GM19372 (cell line): ENCODE measurements around the gene BMPR1B.
"Not testable (repeated sequence)": the region's sequence is repeated elsewhere in the genome, so short reads cannot be mapped to it uniquely, and the experiment has no call there.

Experiments
- ATAC-seq: cut with Tn5 transposase; IDR thresholded peaks from one replicate; pipeline ENCODE4 v1.9.1; 2021; ENCODE audit warnings: mild to moderate bottlenecking, low read depth, moderate library complexity; ENCODE audit not compliant: unreplicated experiment

BMPR1B gene

GRCh38 chr4:94828882-94829281 lies 71.1 kb downstream of the BMPR1B start:
- no peak for ATAC-seq

- ATAC-seq = no peak
Observed at GRCh38 chr4:94831607-94832006, 73.9 kb downstream of the BMPR1B start.

GRCh38 chr4:94832329-94832728 lies 74.6 kb downstream of the BMPR1B start:
- not testable (repeated sequence) for ATAC-seq

DNA sequence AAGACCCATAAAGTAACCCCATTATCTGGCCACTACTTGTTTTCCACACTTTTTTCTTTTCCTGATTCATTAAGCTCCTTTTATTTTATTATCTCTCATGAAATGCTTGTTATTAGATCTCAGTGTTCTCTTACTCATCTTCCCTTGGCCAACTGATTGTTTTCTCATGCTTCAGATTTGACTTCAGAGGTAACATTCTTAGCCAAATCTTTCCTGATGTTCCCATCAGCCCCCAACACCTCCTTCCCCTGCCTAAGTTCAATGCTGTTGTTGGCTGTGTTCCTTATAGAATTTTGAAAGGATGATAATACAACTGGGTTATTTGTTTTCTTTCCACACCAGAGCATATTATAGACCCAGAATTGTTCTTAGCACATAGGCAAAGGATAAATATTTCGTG lies 75.6 kb downstream of the BMPR1B start:
- no peak for ATAC-seq

DNA sequence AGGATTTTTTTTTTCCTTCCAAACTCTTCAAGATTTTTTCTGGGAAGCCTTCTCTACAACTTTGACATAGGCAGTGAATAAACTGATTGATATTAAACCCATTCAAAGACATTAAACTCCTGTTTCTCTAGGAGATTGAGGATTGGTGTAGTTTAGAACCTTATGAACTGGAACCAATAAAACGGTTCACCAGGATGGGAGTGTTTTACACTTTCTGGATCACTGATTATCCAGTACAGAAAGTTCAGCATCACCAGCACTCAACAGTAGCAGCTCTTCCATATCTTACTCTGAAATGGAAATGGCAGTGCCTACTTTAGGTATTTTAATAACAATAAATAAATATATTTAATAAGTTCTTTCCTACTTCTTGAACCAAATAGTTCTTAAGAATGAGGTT lies 76.7 kb downstream of the BMPR1B start:
- no peak for ATAC-seq

GRCh38 chr4:94841166-94841863 lies 83.6 kb downstream of the BMPR1B start:
- ATAC-seq = not testable (repeated sequence)

DNA sequence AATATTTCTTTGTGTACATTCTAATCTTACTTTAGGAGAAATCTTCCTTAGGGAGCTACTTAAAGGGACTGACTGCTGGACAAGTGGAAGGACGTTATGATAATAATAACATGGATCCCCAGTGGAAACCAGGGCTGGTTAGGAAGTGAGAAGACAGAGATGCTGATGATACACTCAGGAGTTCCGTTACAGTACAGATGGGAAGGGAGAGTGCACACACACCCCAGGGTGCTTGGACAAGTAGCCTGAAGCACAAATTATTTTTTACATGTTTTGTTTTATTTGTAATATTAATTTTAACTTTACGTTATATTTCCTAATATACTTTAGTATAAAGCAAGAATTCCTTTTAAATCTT lies 84.1 kb downstream of the BMPR1B start:
- no peak for ATAC-seq

DNA sequence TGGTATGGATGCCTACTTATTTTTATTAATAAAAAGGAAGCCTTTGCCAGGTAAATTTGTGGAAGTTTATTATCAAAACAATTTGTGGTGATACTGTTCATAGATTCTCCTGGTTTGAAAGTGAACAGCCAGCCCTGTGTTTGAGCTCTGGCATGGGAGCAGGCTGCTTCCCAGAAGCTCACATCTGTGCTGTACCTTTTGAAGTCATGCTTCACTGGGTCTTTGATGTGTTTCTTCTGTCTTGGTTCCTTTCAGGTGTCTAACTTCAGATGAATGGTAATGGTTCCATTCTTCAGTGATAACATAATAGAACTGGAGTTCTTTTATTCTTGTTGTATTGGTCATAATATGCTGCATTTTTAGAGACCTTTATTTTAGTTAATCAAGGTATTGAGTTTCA lies 85.5 kb downstream of the BMPR1B start:
- ATAC-seq = no peak

- ATAC-seq = no peak
Observed at GRCh38 chr4:94848326-94848725, 90.6 kb downstream of the BMPR1B start.

DNA sequence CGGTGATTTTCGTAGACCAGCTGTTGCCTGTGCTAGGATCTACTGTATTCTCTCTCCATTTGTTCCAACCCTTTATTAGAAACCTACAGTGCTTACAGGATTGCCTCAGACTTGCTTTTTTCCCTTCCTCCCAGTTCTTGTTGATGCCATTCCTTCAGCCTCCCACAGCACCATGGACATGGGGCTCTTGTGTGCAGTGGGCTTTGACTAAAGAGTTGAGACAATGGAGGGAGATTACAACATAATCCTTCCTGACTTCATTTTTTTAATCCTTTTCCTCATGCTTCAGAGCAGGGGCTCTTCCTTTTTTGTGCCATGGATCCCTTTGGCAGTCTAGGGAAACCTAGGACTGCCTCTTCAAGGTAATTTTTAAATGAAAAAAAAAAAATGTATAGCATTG lies 92.1 kb downstream of the BMPR1B start:
- ATAC-seq = no peak

DNA sequence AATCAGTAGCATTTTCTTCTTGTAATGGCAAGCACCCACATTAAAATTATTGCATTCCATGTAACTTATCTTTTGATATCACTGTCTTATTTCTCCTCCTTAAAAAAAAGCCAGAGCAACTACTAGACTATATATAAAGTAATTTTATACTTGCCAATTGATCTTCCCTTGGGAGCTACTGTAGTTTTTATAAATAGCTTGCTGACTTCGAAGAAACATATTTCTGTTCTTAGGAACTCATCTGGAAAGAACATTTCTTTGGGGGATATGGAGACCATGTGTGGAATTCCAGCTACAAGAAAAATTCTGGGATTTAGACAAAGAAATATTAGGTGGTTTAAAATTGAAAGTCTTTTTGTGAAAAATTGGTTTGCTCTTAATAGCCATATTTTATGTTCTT lies 94.9 kb downstream of the BMPR1B start:
- ATAC-seq = no peak

DNA sequence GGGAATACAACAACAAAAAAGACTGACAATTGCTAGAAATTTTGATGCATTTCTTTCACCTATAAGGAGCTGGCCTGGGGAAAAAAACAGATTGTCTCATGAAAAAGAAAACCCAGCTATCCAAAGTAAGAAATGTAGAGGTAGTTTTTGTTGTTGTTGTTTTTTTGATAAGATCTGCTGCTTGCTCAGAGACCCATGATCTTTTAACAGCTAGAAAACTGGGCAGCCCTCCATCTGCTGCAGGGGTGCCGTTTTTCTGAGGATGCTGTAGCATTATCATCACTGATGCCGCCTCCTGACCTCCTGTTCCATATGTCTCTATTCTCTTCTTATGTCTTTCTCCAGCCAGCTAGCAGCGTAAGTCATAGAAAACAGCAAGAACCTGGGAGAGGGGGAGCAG lies 98.3 kb downstream of the BMPR1B start:
- ATAC-seq = no peak

GRCh38 chr4:94870146-94870545 lies 112.4 kb downstream of the BMPR1B start:
- ATAC-seq = no peak

- ATAC-seq = no peak
Observed at GRCh38 chr4:94871644-94872305, 114.0 kb downstream of the BMPR1B start.

DNA sequence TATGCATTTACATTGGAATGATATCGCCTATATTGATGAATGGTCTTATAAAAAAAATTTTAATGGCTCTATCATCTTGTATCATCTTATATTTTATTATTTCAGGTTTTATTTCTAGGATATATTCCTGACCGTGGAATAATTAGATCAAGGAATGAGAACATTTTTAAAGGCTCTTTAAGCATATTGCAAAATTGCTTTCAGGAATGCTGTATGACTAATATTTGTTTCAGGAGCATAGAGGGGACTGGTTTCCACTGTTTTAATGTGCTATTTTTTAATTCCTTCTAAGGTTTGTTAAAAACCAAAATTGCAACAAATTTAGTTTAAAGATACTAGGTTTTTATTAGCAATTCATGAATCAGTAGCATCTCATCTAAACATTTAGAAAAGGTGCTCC lies 120.2 kb downstream of the BMPR1B start:
- ATAC-seq = no peak

DNA sequence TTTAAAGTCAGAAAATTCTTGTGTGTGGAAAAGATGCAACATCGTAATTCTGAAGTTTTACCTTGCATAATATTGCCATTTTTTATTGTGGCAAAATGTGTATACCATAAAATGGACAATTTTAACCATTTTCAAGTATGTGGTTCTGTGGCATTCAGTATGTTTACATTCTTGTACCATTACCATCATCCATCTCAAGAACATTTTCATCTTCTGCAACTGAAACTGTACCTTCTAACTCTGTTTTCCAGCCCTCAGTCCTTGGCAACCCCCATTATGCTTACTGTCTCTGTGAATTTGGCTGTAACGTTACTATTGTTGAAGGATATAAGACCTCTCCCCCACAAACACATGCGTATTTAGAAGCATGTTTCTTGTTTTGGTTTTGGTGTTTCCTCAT lies 123.2 kb downstream of the BMPR1B start:
- no peak for ATAC-seq

DNA sequence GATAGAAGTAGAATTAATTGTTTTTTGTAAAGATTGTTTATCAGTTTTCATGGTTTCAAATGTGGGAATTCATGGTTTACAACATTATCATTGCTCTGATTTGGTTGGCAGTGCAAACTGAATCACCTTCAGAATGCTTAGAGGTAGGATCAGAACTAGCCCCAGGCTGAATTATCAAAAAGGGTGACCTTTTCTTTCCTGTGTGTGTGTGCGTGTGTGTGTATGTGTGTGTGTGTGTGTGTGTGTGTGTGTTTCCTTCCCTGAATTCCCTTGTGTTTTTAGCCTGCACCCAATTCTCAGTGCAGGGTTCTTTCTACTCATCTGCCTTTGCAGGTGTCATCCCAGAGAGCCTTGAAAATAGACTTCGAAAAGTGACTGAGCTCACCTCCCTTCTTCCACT lies 125.0 kb downstream of the BMPR1B start:
- no peak for ATAC-seq

DNA sequence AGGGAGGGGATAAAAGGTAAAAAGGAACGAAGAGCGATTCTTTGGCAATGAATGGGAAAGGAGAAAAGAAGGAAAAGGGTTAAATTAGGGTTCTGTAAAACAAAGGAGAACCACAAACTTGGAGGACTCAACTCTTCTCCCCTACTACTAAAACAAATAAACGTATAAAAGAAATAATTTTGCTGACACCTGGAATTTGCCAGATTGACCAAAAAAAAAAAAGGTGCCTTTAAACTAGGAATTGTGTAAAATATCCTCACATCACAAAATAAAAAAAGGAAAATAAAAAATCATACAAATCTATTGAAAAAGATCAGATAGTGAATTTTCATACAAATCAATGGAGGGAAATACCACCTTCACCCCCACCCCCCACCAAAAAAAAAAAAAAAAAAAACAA lies 129.3 kb downstream of the BMPR1B start:
- ATAC-seq = no peak

- ATAC-seq = no peak
Observed at GRCh38 chr4:94889523-94889922, 131.8 kb downstream of the BMPR1B start.

DNA sequence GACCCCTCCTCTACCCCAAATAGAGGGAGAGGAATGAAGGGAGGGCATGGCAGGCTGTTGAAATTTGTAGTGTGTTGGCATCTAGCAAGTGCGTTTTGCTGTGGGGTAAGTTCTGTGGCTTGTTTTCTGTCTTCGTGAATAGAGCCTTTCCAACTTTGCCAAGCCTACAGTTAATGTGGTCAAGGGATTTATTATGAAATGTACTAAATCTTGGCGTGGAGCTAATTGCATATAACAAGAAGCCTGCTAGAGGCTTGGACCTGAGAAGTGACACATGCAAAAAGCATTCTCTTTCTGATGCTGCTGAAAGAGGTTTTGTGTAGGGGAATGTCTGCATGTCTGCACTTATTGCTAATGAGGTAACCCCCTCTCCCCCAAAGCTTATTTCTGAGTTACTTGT lies 132.2 kb downstream of the BMPR1B start:
- no peak for ATAC-seq

GRCh38 chr4:94890579-94890978 lies 132.8 kb downstream of the BMPR1B start:
- ATAC-seq = no peak

GRCh38 chr4:94892051-94892450 lies 134.3 kb downstream of the BMPR1B start:
- ATAC-seq = no peak
